ENCODE results near the gene RAX2. TPM values are rescaled to one million over a fixed set of nuclear protein-coding genes. Genes with fewer than 3 reads are reported as not detected.
A peak's percentile ranks its signal among the peaks of the same experiment; 100 is the strongest.

Gene RAX2
- total RNA-seq, 3 donors from 2014 or later, result not detected

DNA sequence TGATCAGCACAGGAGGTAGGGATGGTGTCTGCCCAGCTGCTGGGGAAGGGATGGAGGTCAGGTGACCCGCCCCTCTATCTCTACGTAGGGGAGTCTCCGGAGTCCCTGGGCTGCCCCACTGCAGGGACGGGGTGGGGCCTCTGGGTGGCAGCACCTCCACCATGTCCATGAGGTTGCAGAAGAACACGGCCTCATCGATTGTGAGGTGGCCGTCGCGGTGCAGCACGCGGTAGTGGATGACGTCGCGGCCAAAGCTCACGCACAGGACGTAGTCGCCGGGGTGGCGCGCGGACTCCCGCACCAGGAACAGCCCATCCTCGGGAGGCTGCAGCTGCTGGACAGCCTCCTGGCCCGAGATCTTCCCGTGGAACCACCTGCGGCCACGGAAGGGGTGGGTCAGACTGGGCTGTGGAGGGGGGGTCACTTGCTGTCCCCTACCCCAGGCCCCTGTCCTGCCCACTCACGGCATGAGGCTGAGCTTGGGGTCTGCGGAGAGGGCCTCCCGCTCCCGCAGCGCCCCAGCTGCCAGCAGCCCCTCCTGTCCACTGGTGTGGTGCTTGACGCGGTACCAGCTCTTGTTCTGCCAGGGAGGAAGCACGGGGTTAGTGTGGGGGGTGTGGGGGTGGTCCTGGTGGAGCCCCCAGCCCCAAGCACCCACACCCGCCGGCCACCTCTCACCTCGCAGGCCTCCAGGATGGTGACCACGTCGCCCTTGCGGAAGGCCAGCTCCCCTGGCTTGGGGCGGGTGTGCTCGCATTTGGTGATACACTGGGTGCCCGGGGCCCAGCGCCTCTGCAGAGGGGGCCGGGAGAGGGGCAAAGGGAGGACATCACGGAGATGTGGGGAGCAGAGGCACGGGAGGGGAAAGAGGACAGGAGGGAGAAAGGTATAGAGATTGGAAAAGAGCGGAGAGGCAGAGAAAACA is 11.9 kb upstream of the RAX2 start:
- peak in 1 of 3 donors; percentile 49 for DNase-seq
- intact Hi-C loops (cut with DNase I, micrococcal nuclease), result no loop called here
- Histone ChIP-seq H3K9me3 (peaks cover 21% of the 10 kb centered on the region), H3K36me3 (ENCODE audit: low read depth) (no peaks in the 10 kb centered on the region), H3K4me1 (ENCODE audit: low read depth) (no peaks in the 10 kb centered on the region), H3K4me3 (no peak overlapping the region)
- TF ChIP-seq, protein P1, sequence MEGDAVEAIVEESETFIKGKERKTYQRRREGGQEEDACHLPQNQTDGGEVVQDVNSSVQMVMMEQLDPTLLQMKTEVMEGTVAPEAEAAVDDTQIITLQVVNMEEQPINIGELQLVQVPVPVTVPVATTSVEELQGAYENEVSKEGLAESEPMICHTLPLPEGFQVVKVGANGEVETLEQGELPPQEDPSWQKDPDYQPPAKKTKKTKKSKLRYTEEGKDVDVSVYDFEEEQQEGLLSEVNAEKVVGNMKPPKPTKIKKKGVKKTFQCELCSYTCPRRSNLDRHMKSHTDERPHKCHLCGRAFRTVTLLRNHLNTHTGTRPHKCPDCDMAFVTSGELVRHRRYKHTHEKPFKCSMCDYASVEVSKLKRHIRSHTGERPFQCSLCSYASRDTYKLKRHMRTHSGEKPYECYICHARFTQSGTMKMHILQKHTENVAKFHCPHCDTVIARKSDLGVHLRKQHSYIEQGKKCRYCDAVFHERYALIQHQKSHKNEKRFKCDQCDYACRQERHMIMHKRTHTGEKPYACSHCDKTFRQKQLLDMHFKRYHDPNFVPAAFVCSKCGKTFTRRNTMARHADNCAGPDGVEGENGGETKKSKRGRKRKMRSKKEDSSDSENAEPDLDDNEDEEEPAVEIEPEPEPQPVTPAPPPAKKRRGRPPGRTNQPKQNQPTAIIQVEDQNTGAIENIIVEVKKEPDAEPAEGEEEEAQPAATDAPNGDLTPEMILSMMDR (IDR thresholded peaks at IDR 0.05), result no peak
- peak; percentile 35 for ATAC-seq

- intact Hi-C loops (cut with DNase I, micrococcal nuclease), result no loop called here
- H3K9me3 ChIP-seq, result peaks cover 21% of the 10 kb centered on the region
Measured at GRCh38 chr19:3782903-3783302, 10.9 kb upstream of the RAX2 start.

DNA sequence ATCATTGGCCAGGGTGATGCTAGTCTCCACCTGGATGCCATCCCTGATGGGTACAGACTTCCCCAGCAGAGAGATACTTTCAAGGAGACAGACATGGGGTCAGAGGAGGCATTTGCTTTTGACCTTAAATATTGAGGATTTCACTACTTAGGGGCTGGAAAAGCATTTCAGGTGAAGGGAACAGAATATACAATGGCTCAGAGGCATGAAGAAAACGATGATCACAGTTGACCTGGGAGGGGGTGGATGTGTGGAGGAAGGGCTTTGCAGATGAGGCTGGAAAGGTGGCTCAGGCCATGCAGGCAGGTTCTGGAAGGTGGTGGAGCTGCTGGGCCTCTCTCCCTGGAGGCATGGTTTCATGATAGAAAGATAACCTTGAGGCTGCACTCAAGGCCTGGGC is 10.3 kb upstream of the RAX2 start:
- Histone ChIP-seq H3K4me3 (no peak overlapping the region), H3K9me3 (peaks cover 21% of the 10 kb centered on the region), H3K4me1 (ENCODE audit: low read depth) (no peaks in the 10 kb centered on the region), H3K36me3 (ENCODE audit: low read depth) (no peaks in the 10 kb centered on the region)
- intact Hi-C loops (cut with DNase I, micrococcal nuclease), result no loop called here
- DNase-seq, result no peak
- ATAC-seq, result no peak
- TF ChIP-seq, protein P1 (IDR thresholded peaks at IDR 0.05), result no peak

More at GRCh38 chr19:3782903-3783302, 10.9 kb upstream of the RAX2 start:
- ATAC-seq (no peak), DNase-seq (no peak)
- TF ChIP-seq, protein P1 (IDR thresholded peaks at IDR 0.05), result no peak
- H3K36me3 ChIP-seq (ENCODE audit: low read depth), result no peaks in the 10 kb centered on the region
- H3K4me3 ChIP-seq, result no peak overlapping the region
- H3K4me1 ChIP-seq (ENCODE audit: low read depth), result no peaks in the 10 kb centered on the region

GRCh38 chr19:3781603-3782002 is 9.6 kb upstream of the RAX2 start:
- Histone ChIP-seq H3K36me3 (ENCODE audit: low read depth) (no peaks in the 10 kb centered on the region), H3K4me3 (no peak overlapping the region), H3K9me3 (peaks cover 21% of the 10 kb centered on the region), H3K4me1 (ENCODE audit: low read depth) (no peaks in the 10 kb centered on the region)
- DNase-seq (no peak), ATAC-seq (no peak)
- TF ChIP-seq, protein P1 (IDR thresholded peaks at IDR 0.05), result no peak
- intact Hi-C loops (cut with DNase I, micrococcal nuclease), result no loop called here

DNA sequence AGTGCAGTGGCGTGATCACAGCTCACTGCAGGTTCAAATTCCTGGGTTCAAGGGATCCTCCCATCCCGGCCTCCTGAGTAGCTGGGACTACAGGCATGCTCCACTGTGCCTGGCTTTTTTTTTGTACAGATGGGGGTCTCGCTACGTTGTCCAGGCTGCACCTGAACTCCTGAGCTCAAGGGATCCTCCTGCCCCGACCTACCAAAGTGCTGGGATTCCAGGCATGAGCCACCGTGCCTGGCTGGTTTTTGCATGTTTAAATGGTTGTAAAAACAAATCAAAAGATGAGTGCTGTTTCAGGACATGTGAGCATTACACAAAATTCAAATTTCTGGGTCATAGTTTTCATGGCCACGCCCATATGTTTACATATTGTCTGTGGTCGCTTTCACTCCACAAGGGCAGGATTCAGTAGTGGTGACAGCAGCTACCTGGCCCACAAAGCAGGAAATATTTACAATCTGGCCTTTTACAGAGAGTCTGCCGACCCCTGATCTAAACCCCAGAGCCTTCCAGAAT is 8.8 kb upstream of the RAX2 start:
- ATAC-seq (no peak), DNase-seq (no peak)
- TF ChIP-seq, protein P1 (IDR thresholded peaks at IDR 0.05), result no peak
- no peaks in the 10 kb centered on the region for H3K36me3 ChIP-seq (ENCODE audit: low read depth)
- intact Hi-C loops (cut with DNase I, micrococcal nuclease), result no loop called here
- H3K4me1 ChIP-seq (ENCODE audit: low read depth), result no peaks in the 10 kb centered on the region
- peaks cover 21% of the 10 kb centered on the region for H3K9me3 ChIP-seq
- no peak overlapping the region for H3K4me3 ChIP-seq

Measured in mucosa of descending colon (tissue), 3 donors.